ENCODE measurements around the gene CSN1S1.
"Not testable (repeated sequence)": the region's sequence is repeated elsewhere in the genome, so short reads cannot be mapped to it uniquely, and the experiment has no call there.

CSN1S1 gene, protein sequence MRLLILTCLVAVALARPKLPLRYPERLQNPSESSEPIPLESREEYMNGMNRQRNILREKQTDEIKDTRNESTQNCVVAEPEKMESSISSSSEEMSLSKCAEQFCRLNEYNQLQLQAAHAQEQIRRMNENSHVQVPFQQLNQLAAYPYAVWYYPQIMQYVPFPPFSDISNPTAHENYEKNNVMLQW

DNA sequence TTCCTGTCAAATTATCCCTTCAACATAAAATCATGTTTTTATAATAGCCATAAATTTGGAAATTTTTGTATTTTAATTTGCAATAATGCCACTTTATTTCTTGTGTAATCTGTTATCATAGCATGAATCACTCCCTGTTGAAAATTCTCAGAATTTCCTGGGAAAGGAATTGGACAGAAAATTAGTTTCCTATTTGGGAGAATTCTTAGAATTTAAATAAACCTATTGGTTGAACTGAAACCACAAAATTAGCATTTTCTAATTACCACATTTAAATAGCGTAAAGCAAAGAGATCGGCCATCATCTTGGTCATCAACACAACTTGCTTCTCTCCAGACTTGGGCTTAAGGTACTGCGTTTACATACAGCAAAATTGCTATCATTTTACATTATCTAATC is at the start of gene CSN1S1:
CSN1S1 (plus strand) TSS at position 301 of the 400 bp plus-strand sequence. CDS start 1,488 bp downstream, outside the sequence.
- DNase-seq: no peak

DNA sequence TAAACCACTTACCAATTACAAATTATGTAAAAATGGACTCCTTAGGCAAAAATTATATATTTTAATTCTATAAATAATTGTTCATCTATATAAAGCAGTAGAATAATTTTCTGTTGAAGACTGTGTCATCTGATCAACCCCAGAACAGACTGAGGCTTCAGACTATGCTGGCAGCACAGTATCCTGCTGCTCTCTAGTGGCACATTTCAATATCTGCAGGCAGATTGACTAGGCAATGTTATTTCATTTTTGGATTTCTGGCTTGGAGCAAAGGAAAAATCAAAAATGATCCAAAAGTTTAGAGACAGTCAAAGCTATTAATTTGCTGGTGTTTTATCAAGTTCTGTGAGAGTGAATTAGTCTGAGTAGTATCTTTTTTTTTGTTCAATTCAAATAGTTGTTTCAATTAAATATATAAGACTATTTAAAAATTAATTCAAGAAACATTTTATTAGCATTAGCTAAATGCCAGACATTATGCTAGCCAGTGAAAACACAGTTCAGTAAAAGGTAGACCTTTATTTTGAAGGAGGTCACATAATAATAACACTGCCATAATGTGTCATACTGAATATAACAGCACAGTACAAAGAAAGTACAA is 49.6 kb upstream of the CSN1S1 start:
- peak; percentile 28 to 36 for DNase-seq

DNA sequence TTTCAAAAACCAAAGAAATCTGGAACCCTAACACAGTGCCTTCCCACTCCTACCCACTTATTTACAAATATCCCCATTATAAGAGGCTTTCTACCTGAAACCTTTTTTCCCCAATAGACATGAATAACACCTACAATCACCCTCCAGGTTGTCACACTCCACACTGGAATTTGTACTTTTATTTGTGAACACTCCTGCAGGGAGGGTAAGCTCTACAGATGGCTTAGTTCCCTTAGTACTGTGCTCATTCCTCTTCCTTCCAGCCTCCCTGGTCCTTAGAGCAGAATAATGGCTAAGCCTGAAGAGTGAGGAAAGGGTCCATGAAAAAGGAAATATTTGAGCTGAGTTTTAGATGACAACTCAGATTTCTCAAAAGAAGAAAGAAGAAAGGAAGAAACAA is 48.7 kb upstream of the CSN1S1 start:
- no peak for DNase-seq

DNA sequence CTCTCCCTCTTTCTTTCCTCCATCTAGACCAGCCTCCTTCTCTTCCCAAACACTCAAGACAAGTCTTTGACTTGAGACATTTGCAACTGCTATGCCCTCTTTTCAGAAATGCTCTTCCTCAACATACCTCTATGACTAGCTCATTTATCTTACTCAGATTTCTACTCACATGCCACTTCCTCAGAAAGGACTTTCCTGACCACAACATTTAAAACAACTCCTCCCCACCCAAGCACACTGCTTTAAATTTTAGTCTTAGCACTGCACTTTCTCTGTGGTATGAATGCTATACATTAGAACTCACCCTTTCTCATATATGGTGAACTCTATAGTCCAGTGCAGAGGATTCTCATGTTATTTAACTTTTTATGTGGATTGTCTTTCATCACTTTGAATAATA is 42.5 kb upstream of the CSN1S1 start:
- no peak for DNase-seq

DNA sequence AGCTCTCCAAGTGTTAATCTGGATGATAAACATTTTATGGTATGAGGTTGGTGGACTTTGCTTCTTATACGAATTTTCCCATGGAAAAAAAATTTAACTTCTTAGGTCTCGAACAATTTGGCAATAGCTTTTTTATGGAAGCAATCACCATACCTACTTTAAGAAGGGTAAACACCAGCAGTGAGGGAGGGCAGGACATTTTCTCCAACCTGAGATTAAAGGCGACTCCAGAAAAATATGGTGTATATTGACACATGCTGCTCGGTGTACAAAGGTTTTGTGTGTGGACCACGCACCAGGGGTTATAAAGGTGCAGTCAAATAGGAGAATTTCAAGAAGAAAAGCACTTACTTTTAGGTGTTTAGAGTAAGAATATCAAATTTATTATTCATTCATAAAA is 36.7 kb upstream of the CSN1S1 start:
- DNase-seq: no peak

DNA sequence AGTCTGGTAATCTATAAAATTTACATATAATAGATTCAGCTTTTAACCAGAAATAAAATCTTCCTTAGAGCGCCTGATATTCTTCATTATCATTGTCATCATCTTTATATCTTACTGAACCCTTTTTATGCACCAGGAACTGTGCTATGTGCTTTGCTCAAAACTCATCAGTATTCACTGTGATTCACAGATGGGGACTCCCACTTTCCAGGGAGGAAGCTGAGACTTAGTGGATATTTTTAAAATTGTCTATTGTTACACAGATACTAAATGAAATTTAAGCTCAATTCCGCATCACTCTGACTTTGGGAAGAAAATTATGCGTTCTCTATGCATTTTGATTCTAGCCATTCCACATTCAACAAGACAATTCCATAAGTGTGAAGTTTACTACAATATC is 36.1 kb upstream of the CSN1S1 start:
- DNase-seq: no peak

DNA sequence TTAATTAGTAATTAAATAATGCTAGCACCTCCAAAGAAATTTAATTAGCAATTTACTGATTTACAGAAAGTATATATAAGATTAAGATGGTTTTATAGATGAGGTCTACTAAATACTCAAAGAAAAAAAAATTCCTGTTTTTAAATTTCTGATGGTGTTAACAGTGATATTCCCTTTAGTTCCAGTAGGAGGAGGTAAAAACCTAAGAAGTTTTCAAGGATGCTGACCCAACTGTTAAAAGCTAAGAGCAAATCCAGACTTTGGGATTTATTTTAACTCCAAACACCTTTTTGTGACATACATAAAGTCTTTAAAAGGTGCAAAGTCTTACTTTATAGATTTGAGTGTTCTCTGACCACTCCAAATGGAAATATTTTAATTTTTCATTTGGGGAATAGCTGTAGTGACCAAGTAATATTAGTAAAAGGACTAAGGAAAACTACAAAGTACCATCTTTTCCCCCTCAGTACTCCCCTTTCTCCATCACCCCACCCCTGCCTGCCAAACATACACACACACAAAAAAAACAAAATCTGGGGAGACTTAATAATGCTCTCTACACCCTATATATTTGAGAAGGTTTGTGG is 34.2 kb upstream of the CSN1S1 start:
- DNase-seq: peak in 1 of 2 experiments; percentile 8

DNA sequence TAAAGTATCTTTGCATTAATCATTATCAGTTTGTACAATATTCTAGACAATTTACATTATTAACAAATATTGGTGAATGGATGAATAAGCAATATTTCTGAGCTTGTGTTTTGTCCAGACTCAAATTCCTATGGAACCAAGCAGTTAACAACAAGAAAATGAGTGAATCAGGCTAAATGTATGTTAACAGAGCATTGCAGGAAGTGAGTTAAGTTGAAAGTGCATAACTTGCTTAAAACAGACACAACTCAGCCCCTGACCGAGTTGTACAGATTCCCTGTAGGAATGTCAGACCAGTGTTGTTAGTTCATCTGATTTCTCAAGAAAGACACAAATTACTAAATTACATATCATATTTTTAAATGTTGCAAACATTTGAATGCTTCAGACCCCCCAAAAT is 23.7 kb upstream of the CSN1S1 start:
- DNase-seq: no peak

DNA sequence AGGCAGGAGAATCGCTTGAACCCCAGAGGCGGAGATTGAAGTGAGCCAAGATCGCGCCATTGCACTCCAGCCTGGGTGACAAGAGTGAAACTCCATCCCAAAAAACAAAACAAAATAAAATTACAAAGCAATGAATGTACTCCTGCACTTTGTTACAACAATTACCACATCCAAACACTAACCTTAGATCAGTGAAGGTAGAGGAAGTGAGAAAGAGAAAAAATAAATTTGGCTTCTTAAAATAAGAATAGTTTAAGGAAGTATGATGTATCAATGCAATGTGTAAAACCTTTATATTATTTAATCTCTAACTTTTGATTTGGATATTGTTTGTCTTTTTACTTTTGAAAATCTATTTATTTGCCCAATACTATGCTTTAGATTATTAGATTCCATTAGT is 21.7 kb upstream of the CSN1S1 start:
- no peak for DNase-seq

DNA sequence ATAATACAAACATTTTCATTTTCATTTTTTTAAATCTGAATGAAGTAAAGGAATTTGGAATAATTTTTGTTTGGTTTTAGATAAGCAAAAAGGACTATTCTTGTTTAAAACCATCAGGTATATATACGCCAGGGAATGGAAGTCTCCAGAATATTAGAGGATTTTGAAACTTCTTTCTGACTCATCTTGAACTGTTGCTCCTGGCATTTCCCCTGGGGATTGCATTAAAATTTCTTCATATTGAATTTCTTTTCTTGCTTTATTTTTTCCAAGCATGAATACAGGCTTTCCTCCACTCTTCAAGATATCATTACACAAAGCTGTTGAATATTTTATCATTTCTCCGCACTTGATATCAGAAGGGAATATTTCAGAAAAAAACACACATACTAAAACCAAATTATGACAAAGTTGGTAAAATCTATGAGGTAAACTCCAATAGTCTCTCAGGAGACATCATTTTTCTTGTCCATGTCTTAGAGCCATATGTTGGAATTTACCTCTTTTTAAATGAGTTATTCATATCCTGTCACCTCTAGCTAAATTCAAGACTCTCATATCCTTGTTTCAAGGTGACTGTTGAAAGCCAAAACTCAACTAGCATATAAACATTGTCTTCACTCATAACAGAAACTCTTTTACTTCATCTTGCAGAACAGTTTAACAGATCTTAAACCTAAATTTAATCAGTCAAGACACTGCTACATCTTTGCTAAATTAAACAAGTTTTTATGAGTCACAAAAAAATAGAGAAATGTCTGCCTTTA is 20.7 kb upstream of the CSN1S1 start:
- no peak for DNase-seq

DNA sequence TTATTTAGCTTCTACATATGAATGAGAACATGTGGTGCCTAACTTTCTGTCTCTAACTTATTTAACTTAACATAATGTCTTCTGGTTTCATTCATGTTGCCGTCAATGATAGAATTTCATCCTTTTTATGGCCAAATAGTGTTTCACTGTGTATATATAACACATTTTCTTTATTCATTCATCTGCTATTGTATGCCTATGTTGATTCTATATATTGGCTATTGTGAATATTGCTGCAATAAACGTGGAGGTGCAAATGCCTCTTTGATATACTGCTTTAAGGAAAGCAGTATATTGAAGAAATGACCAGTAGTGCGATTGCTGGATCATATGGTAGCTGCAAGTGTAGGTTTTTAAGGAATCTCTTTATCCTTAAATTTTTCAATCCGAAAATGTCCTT is 10.0 kb upstream of the CSN1S1 start:
- no peak for DNase-seq

DNA sequence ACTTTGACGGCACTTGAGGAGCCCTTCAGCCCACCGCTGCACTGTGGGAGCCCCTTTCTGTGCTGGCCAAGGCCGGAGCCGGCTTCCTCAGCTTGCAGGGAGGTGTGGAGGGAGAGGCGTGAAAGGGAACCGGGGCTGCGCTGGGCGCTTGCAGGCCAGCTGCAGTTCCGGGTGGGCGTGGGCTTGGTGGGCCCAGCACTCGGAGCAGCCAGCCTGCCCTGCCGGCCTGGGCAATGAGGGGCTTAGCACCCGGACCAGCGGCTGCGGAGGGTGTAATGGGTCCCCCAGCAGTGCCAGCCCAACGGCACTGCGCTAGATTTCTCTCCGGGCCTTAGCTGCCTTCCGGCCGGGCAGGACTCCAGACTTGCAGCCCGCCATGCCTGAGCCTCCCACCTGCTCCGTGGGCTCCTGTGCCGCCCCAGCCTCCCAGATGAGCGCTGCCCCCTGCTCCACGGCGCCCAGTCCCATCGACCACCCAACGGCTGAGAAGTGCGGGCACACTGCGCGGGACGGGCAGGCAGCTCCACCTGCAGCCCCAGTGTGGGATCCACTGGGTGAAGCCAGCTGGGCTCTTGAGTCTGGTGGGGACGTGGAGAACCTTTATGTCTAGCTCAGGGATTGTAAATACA is 7.0 kb upstream of the CSN1S1 start:
- DNase-seq: not testable (repeated sequence)

DNA sequence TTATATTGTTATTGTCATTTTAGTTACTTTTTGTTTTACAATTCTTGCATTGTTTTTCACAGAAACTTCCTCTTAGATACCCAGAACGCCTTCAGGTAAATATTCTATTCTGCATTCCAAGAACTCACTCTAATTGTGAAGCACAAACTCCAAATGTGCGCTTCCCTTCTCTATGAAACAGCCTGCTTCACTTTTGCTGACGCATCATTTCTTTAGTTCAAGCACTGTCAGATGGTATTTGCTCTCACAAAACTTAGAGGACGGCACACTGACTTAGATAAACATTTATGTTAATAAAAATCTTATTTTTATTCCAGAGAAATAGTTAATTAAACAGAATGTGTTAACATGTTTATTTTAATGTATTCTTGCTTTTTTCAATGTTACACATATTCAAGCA is 3.3 kb downstream of the CSN1S1 start:
- no peak for DNase-seq

DNA sequence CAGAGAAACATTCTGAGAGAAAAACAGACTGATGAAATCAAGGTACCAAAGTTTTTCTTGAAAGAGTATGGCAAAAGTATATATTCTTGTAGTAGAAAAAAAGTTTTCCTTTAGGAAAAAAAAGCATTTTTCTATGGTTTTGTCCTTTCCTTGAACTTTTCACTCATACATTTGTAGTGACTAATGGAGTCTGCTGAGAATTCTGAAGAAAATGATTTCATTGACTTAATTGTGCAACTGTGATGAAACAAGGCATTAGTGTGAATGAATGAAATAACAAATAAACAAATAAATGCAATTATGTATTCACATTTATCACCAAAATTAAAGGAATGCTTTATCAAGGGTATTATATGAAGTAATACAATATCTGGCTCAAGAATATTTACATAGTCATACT is 5.7 kb downstream of the CSN1S1 start:
- no peak for DNase-seq

DNA sequence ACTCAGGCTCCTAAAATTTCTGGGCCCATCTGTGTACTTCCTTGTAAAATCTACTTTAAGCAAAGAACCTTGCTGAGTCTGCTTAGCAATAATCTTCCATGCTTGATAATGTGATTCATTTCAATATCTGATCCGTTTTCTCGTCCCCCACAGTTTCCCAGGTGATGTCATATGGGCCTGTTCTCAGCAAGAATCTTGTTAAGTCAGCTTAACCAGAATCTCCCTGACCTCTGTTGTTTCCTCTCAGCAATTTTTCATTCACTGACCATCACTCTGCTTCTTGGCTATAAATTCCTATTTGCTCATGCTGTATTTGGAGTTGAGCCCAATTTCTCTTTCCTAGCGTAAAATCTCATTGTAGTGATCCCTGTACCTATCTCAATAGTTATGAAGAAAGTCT is 20.7 kb downstream of the CSN1S1 start:
- DNase-seq: no peak

DNA sequence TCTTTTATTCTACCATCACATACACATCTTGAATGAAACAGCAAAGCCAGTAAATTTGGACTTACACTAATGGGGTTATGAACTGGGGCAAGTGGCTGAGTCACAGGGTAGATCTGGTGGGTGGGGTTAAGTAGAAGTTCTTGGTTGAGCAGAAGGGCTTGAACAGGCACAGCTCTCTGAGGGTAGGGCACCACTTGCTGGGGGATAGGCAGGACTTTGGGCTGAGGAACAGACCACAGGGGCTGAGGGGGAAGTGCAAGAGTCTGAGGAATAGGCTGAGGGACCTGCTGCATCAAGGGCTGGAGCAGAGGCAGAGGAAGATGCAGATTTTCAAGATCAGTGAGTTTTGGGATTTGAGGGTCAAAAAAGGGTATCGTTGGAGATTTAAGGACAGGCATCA is 26.3 kb downstream of the CSN1S1 start:
- DNase-seq: no peak

DNA sequence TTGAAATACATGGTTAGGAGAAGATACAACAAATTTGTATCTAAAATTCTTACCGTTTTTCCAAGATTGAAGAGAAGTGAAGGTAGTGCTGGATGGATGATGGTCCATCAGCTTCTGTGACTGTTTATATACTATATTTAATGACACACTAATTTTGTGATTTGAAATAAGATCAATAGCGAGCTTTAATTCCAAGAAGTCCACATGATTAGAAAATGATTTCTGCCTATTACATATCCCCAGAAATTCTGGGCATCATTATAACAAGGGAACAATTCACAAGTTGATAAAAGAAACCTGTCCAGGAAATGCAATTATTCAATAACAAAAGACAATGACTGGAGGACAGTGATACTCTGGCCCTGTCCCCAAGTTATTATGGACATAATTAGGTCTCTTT is 34.8 kb downstream of the CSN1S1 start, which contains the start of gene CSN2:
CSN2 (minus strand) TSS at position 101 of the 400 bp plus-strand sequence. CDS start 4,733 bp downstream, outside the sequence.
- DNase-seq: no peak

DNA sequence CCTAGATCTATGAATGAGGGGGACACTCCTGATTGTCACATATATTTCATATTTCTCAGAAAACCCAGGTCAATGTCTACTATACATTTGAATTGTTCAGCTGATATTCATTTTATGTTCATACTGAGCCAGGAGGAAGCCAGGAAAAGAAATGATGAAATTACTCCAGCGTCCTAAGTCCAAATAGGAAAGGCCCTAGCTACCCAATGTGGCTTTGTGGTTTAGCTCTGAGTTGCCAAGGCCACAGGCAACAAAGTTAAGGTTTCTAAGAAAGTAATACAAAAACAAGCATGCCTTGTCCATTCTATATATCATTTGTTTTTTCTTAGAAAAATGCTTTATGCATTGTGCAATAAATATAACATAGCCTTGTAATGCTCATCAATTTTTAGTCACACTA is 39.2 kb downstream of the CSN1S1 start:
- no peak for DNase-seq

DNA sequence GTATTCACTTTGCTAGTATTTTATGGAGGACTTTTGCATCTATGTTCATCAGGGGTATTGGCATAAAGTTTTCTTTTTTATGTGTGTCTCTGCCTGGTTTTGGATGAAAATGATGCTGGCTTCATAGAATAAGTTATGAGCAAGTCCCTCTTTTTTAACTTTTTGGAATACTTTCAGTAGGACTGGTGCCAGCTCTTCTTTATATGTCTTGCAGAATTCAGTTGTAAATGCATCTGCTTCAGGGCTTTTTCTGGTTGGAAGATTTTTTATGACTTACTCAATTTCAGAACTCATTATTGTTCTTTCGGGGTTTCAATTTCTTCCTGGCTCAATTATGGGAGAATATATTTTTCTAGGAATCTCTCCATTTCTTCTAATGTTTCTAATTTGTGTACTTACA is 43.8 kb downstream of the CSN1S1 start:
- no peak for DNase-seq

DNA sequence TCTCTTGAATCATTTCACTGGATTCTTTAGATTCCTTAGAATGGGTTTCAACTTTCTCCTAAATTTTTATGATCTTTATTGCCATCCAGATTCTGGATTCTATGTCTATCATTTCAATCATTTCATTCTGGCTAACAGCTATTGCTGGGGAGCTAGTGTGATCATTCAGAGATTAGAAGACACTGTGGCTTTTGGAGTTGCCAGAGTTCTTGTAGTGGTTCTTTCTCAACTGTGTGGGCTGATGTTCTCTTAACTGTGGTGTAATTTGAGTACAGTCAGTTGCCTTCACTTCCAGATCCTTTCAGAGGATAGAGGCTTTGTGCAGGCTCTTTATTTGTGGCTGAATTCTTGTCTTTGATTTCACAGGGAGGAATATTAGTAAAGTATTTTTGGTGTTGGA is 46.7 kb downstream of the CSN1S1 start:
- DNase-seq: no peak

DNA sequence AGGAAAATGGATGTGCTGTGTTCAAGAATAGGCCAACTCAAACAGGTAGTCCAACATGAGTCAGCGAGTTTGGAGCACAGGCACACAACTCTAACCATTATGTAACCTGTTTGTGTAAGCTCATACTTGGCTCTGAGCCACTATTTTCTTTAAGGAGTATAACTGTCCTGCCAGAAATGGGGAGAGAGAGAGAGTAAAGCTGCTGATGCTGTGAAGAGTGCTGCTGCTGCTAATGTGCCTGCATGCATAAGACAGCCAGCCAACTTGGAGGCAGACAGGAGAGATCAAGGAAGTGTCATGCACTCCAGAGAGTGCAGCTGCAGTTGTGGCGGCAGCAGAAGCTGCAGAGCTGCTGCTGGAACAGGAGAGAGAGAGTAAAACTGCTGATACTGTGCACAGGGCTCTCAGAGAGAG is 53.2 kb downstream of the CSN1S1 start:
- DNase-seq: peak; percentile 67 to 68

DNA sequence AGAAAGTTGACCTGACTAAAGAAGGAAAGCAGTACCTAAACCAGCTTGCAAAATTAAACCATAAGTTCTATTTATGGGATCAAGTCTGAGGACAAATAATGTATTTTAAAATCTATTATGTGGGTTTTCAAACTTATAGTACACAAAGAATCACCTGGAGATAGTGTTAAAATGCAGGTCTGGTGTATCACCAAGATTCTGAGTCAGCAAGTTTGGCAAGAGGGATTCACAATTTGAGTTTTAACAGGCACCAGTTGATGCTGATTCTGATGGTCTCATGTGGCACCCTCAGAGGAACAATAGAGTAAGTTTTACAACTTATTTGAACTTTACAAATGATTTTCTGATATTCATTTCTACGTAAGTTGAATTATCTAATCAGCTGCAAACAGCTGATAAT is 55.8 kb downstream of the CSN1S1 start:
- DNase-seq: no peak

DNA sequence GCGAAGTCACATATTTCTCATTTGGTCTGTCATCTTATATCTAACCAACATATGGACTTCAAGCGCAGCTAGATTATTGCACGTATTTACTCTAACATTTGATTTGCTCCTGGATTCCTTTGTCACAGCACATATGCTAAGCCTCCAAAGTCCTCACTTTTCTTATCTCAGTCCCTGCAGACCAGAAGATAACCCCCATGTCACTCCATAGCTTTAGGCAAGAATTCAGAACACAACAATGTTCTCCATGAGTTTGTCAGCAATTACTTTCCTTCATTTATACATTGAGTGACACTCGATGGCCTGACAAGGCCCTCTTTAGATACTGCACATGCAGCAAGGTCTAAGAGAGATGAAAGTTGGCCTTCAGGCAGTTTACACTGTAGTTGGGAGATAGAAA is 60.1 kb downstream of the CSN1S1 start:
- no peak for DNase-seq

Measured in SHP77 (cell line).